Neural progenitor cell (in vitro differentiated cells): ENCODE measurements around the gene DPP7. TPM values are rescaled to one million over a fixed set of nuclear protein-coding genes. Genes with fewer than 3 reads are reported as not detected.

ENCODE experiments used
- DNase-seq: peaks from one replicate; pipeline ENCODE4 v3.0.0-alpha.2; 2016; ENCODE audit warnings: low spot score
- H2AFZ ChIP-seq: fragments of 200-600 bp; sonication (generic); replicated peaks from 2 replicates; pipeline ENCODE4 v1.6.1; 2016; ENCODE audit warnings: antibody characterized with exemption
- H3F3A ChIP-seq: fragments of 200-600 bp; sonication (generic); 2 replicates; pipeline ENCODE4 v1.6.1; 2016; ENCODE audit warnings: antibody characterized with exemption, low read depth
- H3K27ac ChIP-seq: fragments of 200-600 bp; sonication (generic); 2 replicates; pipeline ENCODE4 v1.5.1; 2016; ENCODE audit warnings: mild to moderate bottlenecking
- H3K27me3 ChIP-seq: fragments of 200-600 bp; sonication (generic); 2 replicates; pipeline ENCODE4 v1.6.1; 2016; ENCODE audit warnings: mild to moderate bottlenecking, moderate library complexity
- H3K36me3 ChIP-seq: fragments of 200-600 bp; sonication (generic); 2 replicates; pipeline ENCODE4 v1.5.1; 2016
- H3K4me1 ChIP-seq: fragments of 200-600 bp; sonication (generic); 2 replicates; pipeline ENCODE4 v1.6.1; 2016; ENCODE audit warnings: mixed run types
- H3K4me2 ChIP-seq: fragments of 200-600 bp; sonication (generic); 2 replicates; pipeline ENCODE4 v1.6.1; 2016
- H3K4me3 ChIP-seq: fragments of 200-600 bp; sonication (generic); 2 replicates; pipeline ENCODE4 v1.5.1; 2016
- H3K79me2 ChIP-seq: fragments of 200-600 bp; sonication (generic); 2 replicates; pipeline ENCODE4 v1.6.1; 2016; ENCODE audit warnings: low read depth
- H3K9ac ChIP-seq: fragments of 200-600 bp; sonication (generic); 2 replicates; pipeline ENCODE4 v1.6.1; 2016
- H3K9me3 ChIP-seq: fragments of 200-600 bp; sonication (generic); 2 replicates; pipeline ENCODE4 v1.5.1; 2016; ENCODE audit warnings: low read depth
- H4K20me1 ChIP-seq: fragments of 200-600 bp; sonication (generic); 2 replicates; pipeline ENCODE4 v1.6.1; 2016; ENCODE audit warnings: low read depth
- H3K27ac Mint-ChIP-seq: 3 replicates; pipeline ENCODE4 v1.8.0; 2021; ENCODE audit warnings: mixed read lengths
- H3K27me3 Mint-ChIP-seq: 2 replicates; pipeline ENCODE4 v1.8.0; 2022; ENCODE audit warnings: low read depth, mild to moderate bottlenecking, inconsistent platforms, moderate library complexity, mixed read lengths; ENCODE audit not compliant: insufficient read depth
- H3K36me3 Mint-ChIP-seq: 3 replicates; pipeline ENCODE4 v1.8.0; 2021; ENCODE audit warnings: mixed read lengths
- H3K4me1 Mint-ChIP-seq: 3 replicates; pipeline ENCODE4 v1.8.0; 2021; ENCODE audit warnings: mixed read lengths
- H3K4me3 Mint-ChIP-seq: 3 replicates; pipeline ENCODE4 v1.8.0; 2021; ENCODE audit warnings: mild to moderate bottlenecking, moderate library complexity, mixed read lengths
- H3K9me3 Mint-ChIP-seq: 3 replicates; pipeline ENCODE4 v1.8.0; 2020; ENCODE audit warnings: mixed read lengths
- EZH2 ChIP-seq: fragments of 200-600 bp; sonication (generic); IDR thresholded peaks from 2 replicates; pipeline ENCODE4 v1.6.1; 2017; ENCODE audit warnings: antibody characterized with exemption, mild to moderate bottlenecking, moderate library complexity
- EZH2phosphoT487 ChIP-seq: fragments of 200-600 bp; sonication (generic); IDR thresholded peaks from 2 replicates; pipeline ENCODE4 v1.6.1; 2017; ENCODE audit warnings: antibody characterized with exemption
- total RNA-seq: library from RNA; depleted of rRNA; stranded (reverse); fragments of >200 nt; gene quantifications from 2 replicates; pipeline ENCODE4 v1.2.3, GENCODE V29; 2015; ENCODE audit warnings: low replicate concordance
- TF ChIP-seq, protein P1 (sequence below): fragments of 200-600 bp; sonication (generic); IDR thresholded peaks from 2 replicates; pipeline ENCODE4 v1.5.1; 2017; ENCODE audit warnings: antibody characterized with exemption, mild to moderate bottlenecking

The DPP7 gene
- total RNA-seq, 1 donor from 2014 or later, result 2.6 TPM

DNA sequence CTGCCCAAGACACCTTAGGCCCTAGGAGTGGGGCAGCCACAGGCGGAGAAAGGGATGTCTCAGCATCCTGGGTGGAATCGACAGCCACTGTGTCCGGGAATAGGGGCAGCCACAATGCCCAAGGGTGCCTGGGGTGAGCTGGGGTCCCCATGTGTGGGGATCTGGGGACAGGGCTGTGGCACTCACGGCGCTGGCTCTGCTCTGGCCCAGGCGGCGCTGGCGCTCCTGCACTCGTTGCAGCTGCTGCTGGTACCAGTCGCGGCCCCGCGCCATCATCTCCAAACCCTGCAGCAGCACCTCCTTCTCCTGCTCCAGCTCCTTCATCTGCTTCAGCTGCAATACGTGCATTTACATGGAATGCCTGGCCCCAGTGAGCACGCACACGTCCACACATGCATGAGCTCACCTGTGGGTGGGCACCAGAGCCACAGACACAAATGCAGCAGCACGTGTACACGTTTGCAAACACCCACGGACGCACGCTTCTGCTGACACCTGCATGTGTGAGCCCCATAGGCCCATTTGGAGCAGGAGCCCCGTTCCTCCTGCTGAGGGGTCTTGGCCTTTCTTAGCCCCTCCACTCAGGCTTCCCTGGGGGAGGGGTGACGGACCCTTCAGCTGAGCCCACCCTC, 49.1 kb downstream of the DPP7 start:
- H3K27ac Mint-ChIP-seq, result no peak overlapping the region
- Histone ChIP-seq H3K4me3 (no peak overlapping the region), H3K9me3 (no peaks in the 10 kb centered on the region), H3K36me3 (no peaks in the 10 kb centered on the region), H3K9ac (no peak overlapping the region), H3K4me1 (peaks cover 5% of the 10 kb centered on the region), H3K4me2 (no peak overlapping the region), H2AFZ (no peak overlapping the region), H3K79me2 (no peaks in the 10 kb centered on the region), H4K20me1 (peaks cover 46% of the 10 kb centered on the region), H3K27ac (no peak overlapping the region), H3F3A (peaks cover 10% of the 10 kb centered on the region), H3K27me3 (peaks cover 22% of the 10 kb centered on the region)
- DNase-seq, result no peak
- H3K4me1 Mint-ChIP-seq, result peaks cover 4% of the 10 kb centered on the region
- TF ChIP-seq, protein P1, sequence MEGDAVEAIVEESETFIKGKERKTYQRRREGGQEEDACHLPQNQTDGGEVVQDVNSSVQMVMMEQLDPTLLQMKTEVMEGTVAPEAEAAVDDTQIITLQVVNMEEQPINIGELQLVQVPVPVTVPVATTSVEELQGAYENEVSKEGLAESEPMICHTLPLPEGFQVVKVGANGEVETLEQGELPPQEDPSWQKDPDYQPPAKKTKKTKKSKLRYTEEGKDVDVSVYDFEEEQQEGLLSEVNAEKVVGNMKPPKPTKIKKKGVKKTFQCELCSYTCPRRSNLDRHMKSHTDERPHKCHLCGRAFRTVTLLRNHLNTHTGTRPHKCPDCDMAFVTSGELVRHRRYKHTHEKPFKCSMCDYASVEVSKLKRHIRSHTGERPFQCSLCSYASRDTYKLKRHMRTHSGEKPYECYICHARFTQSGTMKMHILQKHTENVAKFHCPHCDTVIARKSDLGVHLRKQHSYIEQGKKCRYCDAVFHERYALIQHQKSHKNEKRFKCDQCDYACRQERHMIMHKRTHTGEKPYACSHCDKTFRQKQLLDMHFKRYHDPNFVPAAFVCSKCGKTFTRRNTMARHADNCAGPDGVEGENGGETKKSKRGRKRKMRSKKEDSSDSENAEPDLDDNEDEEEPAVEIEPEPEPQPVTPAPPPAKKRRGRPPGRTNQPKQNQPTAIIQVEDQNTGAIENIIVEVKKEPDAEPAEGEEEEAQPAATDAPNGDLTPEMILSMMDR, result no peak
- TF ChIP-seq EZH2phosphoT487 (no peak), EZH2 (no peak)
- peak overlapping the region; percentile 66 for H3K4me3 Mint-ChIP-seq
- H3K36me3 Mint-ChIP-seq, result no peaks in the 10 kb centered on the region
- H3K9me3 Mint-ChIP-seq, result no peaks in the 10 kb centered on the region
- H3K27me3 Mint-ChIP-seq, result peaks cover 5% of the 10 kb centered on the region

DNA sequence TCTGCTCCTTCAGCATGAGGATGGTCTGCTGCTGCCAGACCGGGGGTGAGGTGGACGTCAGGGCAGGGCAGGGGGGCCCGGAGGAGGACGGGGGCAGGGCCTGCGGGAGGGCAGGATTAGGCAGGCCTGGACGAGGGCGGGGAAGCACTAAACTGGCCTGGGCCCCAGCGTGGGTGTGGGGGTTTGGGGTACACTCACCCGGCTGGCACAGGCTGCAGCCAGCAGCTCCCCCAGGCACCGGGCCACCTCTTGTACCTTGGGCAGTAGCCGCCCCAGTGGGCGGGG, 49.7 kb downstream of the DPP7 start:
- Mint-ChIP-seq H3K4me1 (peaks cover 4% of the 10 kb centered on the region), H3K27me3 (peaks cover 5% of the 10 kb centered on the region), H3K9me3 (no peaks in the 10 kb centered on the region), H3K27ac (no peak overlapping the region), H3K36me3 (no peaks in the 10 kb centered on the region), H3K4me3 (no peak overlapping the region)
- H3K9me3 ChIP-seq, result no peaks in the 10 kb centered on the region
- no peaks in the 10 kb centered on the region for H3K79me2 ChIP-seq
- peaks cover 19% of the 10 kb centered on the region for H3K27me3 ChIP-seq
- no peaks in the 10 kb centered on the region for H3K36me3 ChIP-seq
- TF ChIP-seq, protein P1, result no peak
- TF ChIP-seq EZH2 (no peak), EZH2phosphoT487 (no peak)
- H3K9ac ChIP-seq, result no peak overlapping the region
- DNase-seq, result no peak
- no peak overlapping the region for H3K4me2 ChIP-seq
- H3K27ac ChIP-seq, result no peak overlapping the region
- peaks cover 10% of the 10 kb centered on the region for H3F3A ChIP-seq
- no peak overlapping the region for H2AFZ ChIP-seq
- no peak overlapping the region for H3K4me3 ChIP-seq
- peaks cover 5% of the 10 kb centered on the region for H3K4me1 ChIP-seq
- H4K20me1 ChIP-seq, result peaks cover 46% of the 10 kb centered on the region

DNA sequence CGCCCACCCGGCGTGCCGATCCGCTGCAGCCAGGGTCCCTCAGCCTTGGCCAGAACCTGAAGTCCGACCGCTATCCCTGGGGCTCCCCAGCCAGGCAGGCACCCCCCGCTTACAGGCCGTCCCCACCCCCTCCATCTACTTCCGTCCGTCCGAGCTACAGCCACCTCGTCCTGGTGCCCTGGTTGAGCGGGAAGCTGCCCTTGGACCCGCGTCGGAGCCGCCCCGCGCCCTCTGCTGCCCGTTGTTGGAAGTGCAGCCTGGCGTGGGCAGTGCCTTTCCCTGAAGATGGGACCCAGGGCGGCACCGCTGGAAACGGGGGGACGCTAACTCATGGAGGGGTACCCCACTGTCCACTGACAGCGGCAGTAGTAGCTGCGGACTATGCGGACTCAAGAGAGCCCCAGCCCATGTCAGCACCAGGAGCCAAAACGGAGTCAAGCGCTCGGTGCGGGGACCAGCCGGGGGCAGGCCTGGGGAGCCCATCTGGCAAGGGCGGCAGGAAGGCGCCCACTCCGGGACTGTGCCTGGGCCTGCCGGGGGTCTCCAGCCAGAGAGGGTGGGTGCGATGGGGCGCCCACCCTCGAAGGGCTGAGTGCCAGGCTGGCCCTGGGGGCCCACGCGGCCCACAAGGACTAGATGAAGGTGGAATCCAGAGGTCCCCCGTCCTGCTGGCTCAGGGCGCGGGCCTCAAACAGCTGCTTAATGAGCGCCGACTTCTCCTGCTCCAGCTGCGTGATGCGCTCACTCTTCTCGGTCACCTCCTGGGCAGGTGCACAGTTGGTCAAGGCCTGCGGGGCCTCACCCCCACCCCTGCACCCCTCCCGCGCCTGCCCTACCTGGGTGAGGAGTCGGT, 50.3 kb downstream of the DPP7 start:
- Histone ChIP-seq H3K27me3 (peaks cover 13% of the 10 kb centered on the region), H3K4me2 (no peak overlapping the region), H3K9ac (no peak overlapping the region), H3K79me2 (no peaks in the 10 kb centered on the region), H3K4me1 (peaks cover under 1% of the 10 kb centered on the region), H3K9me3 (no peaks in the 10 kb centered on the region), H2AFZ (no peak overlapping the region), H3K4me3 (no peak overlapping the region), H3K27ac (no peak overlapping the region), H3K36me3 (no peaks in the 10 kb centered on the region), H3F3A (peaks cover 10% of the 10 kb centered on the region), H4K20me1 (peaks cover 41% of the 10 kb centered on the region)
- TF ChIP-seq EZH2phosphoT487, result no peak
- TF ChIP-seq, protein P1, result peak; percentile 88
- no peak for TF ChIP-seq EZH2
- peak; percentile 72 for DNase-seq
- Mint-ChIP-seq H3K27me3 (peaks cover 5% of the 10 kb centered on the region), H3K27ac (no peak overlapping the region), H3K4me1 (peaks cover 4% of the 10 kb centered on the region), H3K9me3 (no peaks in the 10 kb centered on the region), H3K4me3 (no peak overlapping the region), H3K36me3 (no peaks in the 10 kb centered on the region)
